Endothelial cell of umbilical vein (primary cell): ENCODE data around the gene DPH7. TPM values are rescaled to one million over a fixed set of nuclear protein-coding genes. Genes with fewer than 3 reads are reported as not detected.

Experiments used
- BruUV-seq: library from RNA; stranded (reverse); fragments of 400-500 nt; replicated peaks from 2 replicates; lab custom pipeline; 2021; lab: Mats Ljungman, UMichigan
- CTCF ChIA-PET: fragments of 300-600, 350-600 bp; sonication (Branson Sonifier 250); formaldehyde crosslinking; loops from one replicate; lab custom pipeline; 2021; ENCODE audit warnings: antibody characterized with exemption, inconsistent platforms; lab: Charles Lee
- POLR2A ChIA-PET: fragments of 300-600, 350-600 bp; sonication (Branson Sonifier 250); formaldehyde crosslinking; loops from one replicate; lab custom pipeline; 2021; ENCODE audit warnings: antibody characterized with exemption, inconsistent platforms; lab: Charles Lee
- DNase-seq: peaks from one replicate; pipeline ENCODE4 v3.0.0-alpha.2; 2011; ENCODE audit warnings: low read depth, low spot score
- FAIRE-seq: peaks from 2 replicates; lab custom pipeline; 2011; peaks lifted over from hg19 to GRCh38; lab: Jason Lieb, UNC
- H2AFZ ChIP-seq: 2 replicates; pipeline ENCODE4 v1.6.0; 2012; ENCODE audit warnings: low read depth, low read length, control low read depth, inconsistent platforms
- H3K27ac ChIP-seq: 2 replicates; pipeline ENCODE4 v1.5.1; 2011; ENCODE audit warnings: low read depth, mild to moderate bottlenecking, control low read depth, low read length, moderate library complexity; ENCODE audit not compliant: insufficient read depth
- H3K27me3 ChIP-seq, 2 experiments: 2 replicates each; pipeline versions ENCODE4 v1.6.0 to v1.6.1; 2011; ENCODE audit warnings: low read length in 2 of 2, mixed read lengths in 1 of 2; ENCODE audit not compliant: control insufficient read depth in 2 of 2, insufficient read depth in 2 of 2
- H3K36me3 ChIP-seq, 2 experiments: 2 replicates in 1 of 2; 3 replicates in 1 of 2; pipeline ENCODE4 v1.5.1; 2011; ENCODE audit warnings: low read length in 2 of 2, mild to moderate bottlenecking in 1 of 2, moderate library complexity in 1 of 2; ENCODE audit not compliant: control insufficient read depth in 2 of 2, insufficient read depth in 2 of 2; ENCODE audit errors: extremely low read depth in 1 of 2
- H3K4me1 ChIP-seq: 3 replicates; pipeline ENCODE4 v1.5.1; 2011; ENCODE audit warnings: mild to moderate bottlenecking, low read length; ENCODE audit not compliant: control insufficient read depth, insufficient read depth; ENCODE audit errors: extremely low read depth
- H3K4me2 ChIP-seq: 2 replicates; pipeline ENCODE4 v1.6.1; 2011; ENCODE audit warnings: low read length, control low read depth, mixed read lengths; ENCODE audit not compliant: insufficient read depth
- H3K4me3 ChIP-seq, 3 experiments: fragments of 200-600 bp in 1 of 3; sonication (generic), shearing (Covaris generic) in 1 of 3; replicated peaks in 1 of 3; 2 replicates each; pipeline ENCODE4 v1.5.1; 2011 to 2016; ENCODE audit warnings: control low read depth in 3 of 3, low read length in 3 of 3, mild to moderate bottlenecking in 2 of 3, inconsistent platforms in 1 of 3, low read depth in 1 of 3, moderate library complexity in 1 of 3; ENCODE audit not compliant: insufficient read depth in 1 of 3
- H3K79me2 ChIP-seq: 2 replicates; pipeline ENCODE4 v1.6.0; 2012; ENCODE audit warnings: low read length, inconsistent platforms; ENCODE audit not compliant: control insufficient read depth, insufficient read depth
- H3K9ac ChIP-seq: replicated peaks from 2 replicates; pipeline ENCODE3; 2011; ENCODE audit warnings: low read length, control low read depth; ENCODE audit not compliant: insufficient read depth; ENCODE audit errors: extremely low read depth
- H3K9me1 ChIP-seq: replicated peaks from 3 replicates; pipeline ENCODE4 v1.6.0; 2011; ENCODE audit warnings: mild to moderate bottlenecking, low read length; ENCODE audit not compliant: control insufficient read depth, insufficient read depth; ENCODE audit errors: extremely low read depth
- H3K9me3 ChIP-seq: replicated peaks from 2 replicates; pipeline ENCODE4 v1.5.1; 2012; ENCODE audit warnings: low read length, inconsistent platforms; ENCODE audit not compliant: control insufficient read depth, insufficient read depth
- H4K20me1 ChIP-seq: replicated peaks from 2 replicates; pipeline ENCODE3; 2011; ENCODE audit warnings: mild to moderate bottlenecking, low read length; ENCODE audit not compliant: control insufficient read depth, insufficient read depth; ENCODE audit errors: extremely low read depth
- CTCF ChIP-seq, 2 donors: IDR thresholded peaks; 1 replicate in 1 of 2; 2 replicates in 1 of 2; pipeline ENCODE4 v1.5.1; 2011; ENCODE audit warnings: low read length in 2 of 2, mild to moderate bottlenecking in 2 of 2, moderate library complexity in 2 of 2, control low read depth in 1 of 2, inconsistent platforms in 1 of 2, low read depth in 1 of 2; ENCODE audit not compliant: insufficient read depth in 1 of 2; ENCODE audit errors: extremely low read depth in 1 of 2
- EZH2 ChIP-seq: IDR thresholded peaks from 2 replicates; pipeline ENCODE4 v1.6.1; 2012; ENCODE audit warnings: borderline replicate concordance, low read depth, mild to moderate bottlenecking, moderate library complexity, low read length, inconsistent platforms; ENCODE audit not compliant: severe bottlenecking
- FOS ChIP-seq: IDR thresholded peaks from 2 replicates; pipeline ENCODE4 v1.6.1; 2011; ENCODE audit warnings: mild to moderate bottlenecking, low read length, moderate library complexity, borderline replicate concordance; ENCODE audit not compliant: insufficient read depth
- GATA2 ChIP-seq: IDR thresholded peaks from 2 replicates; pipeline ENCODE4 v1.7.0; 2011; ENCODE audit warnings: low read depth, mild to moderate bottlenecking, moderate library complexity, mixed read lengths, low read length; ENCODE audit not compliant: insufficient read length, insufficient read depth
- JUN ChIP-seq: IDR thresholded peaks from 2 replicates; pipeline ENCODE4 v1.6.1; 2011; ENCODE audit warnings: borderline replicate concordance, low read depth; ENCODE audit not compliant: insufficient read length, insufficient read depth
- MAX ChIP-seq: IDR thresholded peaks from 2 replicates; pipeline ENCODE4 v1.6.1; 2011; ENCODE audit not compliant: insufficient read depth, insufficient read length
- MYC ChIP-seq: IDR thresholded peaks from one replicate; pipeline ENCODE4 v1.6.1; 2011; ENCODE audit warnings: mild to moderate bottlenecking, low read depth, low read length
- POLR2A ChIP-seq: IDR thresholded peaks from 2 replicates; pipeline ENCODE4 v1.6.1; 2012; ENCODE audit warnings: low read depth, mild to moderate bottlenecking, control low read depth, low read length
- POLR2AphosphoS5 ChIP-seq: IDR thresholded peaks from 2 replicates; pipeline ENCODE4 v1.6.1; 2012; ENCODE audit warnings: low read depth, mild to moderate bottlenecking, control low read depth, low read length, moderate library complexity; ENCODE audit not compliant: insufficient read depth
- dilution Hi-C: fragments of 300-500 bp; cut with MboI; formaldehyde crosslinking; loops from one replicate; pipeline ENCODE4 v1.15.0; 2019; ENCODE audit warnings: low sequenced_read_pairs; ENCODE audit not compliant: extremely low pct_ligation_motif_present
- intact Hi-C: fragments of 100-400 bp; cut with micrococcal nuclease; formaldehyde crosslinking; loops from one replicate; pipeline ENCODE4 v1.10.0; 2022
- polyA plus RNA-seq, 4 experiments: library from polyadenylated mRNA; depleted of rRNA in 3 of 4; stranded (reverse) in 3 of 4; unstranded in 1 of 4; fragments of >200 nt; gene quantifications; 2 replicates each; pipeline versions ENCODE4 v1.2.1 to v1.2.3, GENCODE V29; 2011 to 2012; ENCODE audit warnings: missing spikeins in 1 of 4
- total RNA-seq: library from RNA; stranded (reverse); gene quantifications from 2 replicates; pipeline ENCODE4 v1.2.3, GENCODE V29; 2021

The DPH7 gene
- total and polyA plus RNA-seq, 2 donors (not counting 3 experiments of a cell fraction or from before 2014, with no cell fraction given): 41.8 to 43.2 TPM

- Histone ChIP-seq H3K27ac (no peak overlapping the region), H3K9me1 (no peaks in the 10 kb centered on the region), H3K79me2 (peaks cover 15% of the 10 kb centered on the region), H3K9me3 (no peaks in the 10 kb centered on the region), H3K4me3 (no peak overlapping the region), H3K4me1 (peaks cover 15% of the 10 kb centered on the region), H3K4me2 (no peak overlapping the region), H3K9ac (no peak overlapping the region), H3K36me3 (peaks cover 0 to 13% of the 10 kb centered on the region in 2 experiments), H4K20me1 (no peaks in the 10 kb centered on the region), H2AFZ (no peak overlapping the region), H3K27me3 (no peaks in the 10 kb centered on the region)
- FAIRE-seq (no peak), DNase-seq (no peak)
- ChIA-PET CTCF (no interaction called here), POLR2A (no interaction called here)
- intact Hi-C loops (no loop called here), dilution Hi-C loops (no loop called here)
- no peak for TF ChIP-seq CTCF (IDR thresholded peaks at IDR 0.05; ENCODE audit: extremely low read depth in 1 of 2, insufficient read depth in 1 of 2, low read depth in 1 of 2, low read length in 2 of 2)
- TF ChIP-seq MYC: no peak
- TF ChIP-seq JUN: no peak
- TF ChIP-seq POLR2A: no peak
- TF ChIP-seq POLR2AphosphoS5: no peak
- TF ChIP-seq GATA2: no peak
- TF ChIP-seq EZH2: no peak
- TF ChIP-seq MAX: no peak
- no peak for TF ChIP-seq FOS
- BruUV-seq: no TSS peak
Measured at GRCh38 chr9:137613738-137614523, 35.2 kb upstream of the DPH7 start.
